Suprapubic skin (tissue), 4 donors: ENCODE measurements around the gene BCL2L15. TPM values are rescaled to one million over a fixed set of nuclear protein-coding genes. Genes with fewer than 3 reads are reported as not detected.

Experiments used
- DNase-seq, 2 donors: peaks; one replicate each; pipeline ENCODE4 v3.0.0-alpha.2; 2019; ENCODE audit warnings: low spot score in 2 of 2
- H3K27ac ChIP-seq: fragments of 200-600 bp; sonication (generic); one replicate; pipeline ENCODE4 v1.5.1; 2019
- H3K27me3 ChIP-seq: fragments of 200-600 bp; sonication (generic); one replicate; pipeline ENCODE4 v1.5.1; 2019
- H3K36me3 ChIP-seq: fragments of 200-600 bp; sonication (generic); one replicate; pipeline ENCODE4 v1.5.1; 2019
- H3K4me1 ChIP-seq: fragments of 200-600 bp; sonication (generic); one replicate; pipeline ENCODE4 v1.5.1; 2019
- H3K4me3 ChIP-seq: fragments of 200-600 bp; sonication (generic); one replicate; pipeline ENCODE4 v1.5.1; 2019; ENCODE audit warnings: mild to moderate bottlenecking
- H3K9me3 ChIP-seq: fragments of 200-600 bp; sonication (generic); one replicate; pipeline ENCODE4 v1.5.1; 2019
- EP300 ChIP-seq: sonication (generic); formaldehyde crosslinking; IDR thresholded peaks from one replicate; pipeline ENCODE4 v1.6.1; 2017; ENCODE audit warnings: antibody characterized with exemption
- POLR2A ChIP-seq, 2 donors: fragments of 450-650 bp; IDR thresholded peaks; one replicate each; pipeline ENCODE4 v1.6.1; 2017; ENCODE audit warnings: antibody characterized with exemption in 2 of 2, mild to moderate bottlenecking in 2 of 2, moderate library complexity in 2 of 2
- POLR2AphosphoS5 ChIP-seq, 3 donors: sonication (generic); formaldehyde crosslinking; IDR thresholded peaks; one replicate each; pipeline ENCODE4 v1.6.1; 2017; ENCODE audit warnings: antibody characterized with exemption in 3 of 3
- WGBS: methylation state at CpG from one replicate; pipeline ENCODE4 v1.1.5; 2018; 5-methylcytosine and 5-hydroxymethylcytosine counted together
- total RNA-seq, 4 donors: library from RNA; depleted of rRNA; stranded (reverse); fragments of >200 nt; gene quantifications; one replicate each; pipeline ENCODE4 v1.1.0, GENCODE V29; 2016
- TF ChIP-seq, protein P1 (sequence below), 2 donors: fragments of 200-600 bp in 1 of 2; fragments of 450-650 bp in 1 of 2; sonication (generic) in 1 of 2; IDR thresholded peaks; one replicate each; pipeline ENCODE4 v1.5.1; 2016 to 2019; ENCODE audit warnings: antibody characterized with exemption in 2 of 2, mild to moderate bottlenecking in 1 of 2, moderate library complexity in 1 of 2

The BCL2L15 gene
- total RNA-seq, 4 donors from 2014 or later = 0.13 to 1.4 (median 0.45) TPM

DNA sequence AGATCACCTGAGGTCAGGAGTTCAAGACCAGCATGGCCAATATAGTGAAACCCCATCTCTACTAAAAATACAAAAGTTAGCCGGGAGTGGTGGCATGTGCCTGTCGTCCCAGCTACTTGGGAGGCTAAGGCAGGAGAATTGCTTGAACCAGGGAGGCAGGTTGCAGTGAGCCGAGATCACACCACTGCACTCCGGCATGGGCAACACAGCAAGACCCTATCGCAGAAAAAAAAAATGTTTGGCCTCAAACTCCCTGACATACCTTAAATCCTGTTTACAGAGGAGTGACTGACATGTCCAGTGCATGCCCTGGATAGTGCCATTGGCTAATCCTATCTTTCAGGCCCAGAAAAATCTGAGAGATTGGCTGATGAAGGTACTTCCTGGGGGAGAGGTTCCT lies 29.6 kb upstream of the BCL2L15 start:
- 95% methylated on average over 5 of the region's 5 CpGs for WGBS
- Histone ChIP-seq H3K9me3 (no peaks in the 10 kb centered on the region), H3K36me3 (peaks cover 3% of the 10 kb centered on the region), H3K27me3 (no peaks in the 10 kb centered on the region), H3K4me1 (peaks cover 3% of the 10 kb centered on the region), H3K27ac (no peak overlapping the region), H3K4me3 (no peak overlapping the region)
- TF ChIP-seq POLR2A (IDR thresholded peaks at IDR 0.05) = no peak
- DNase-seq = no peak

DNA sequence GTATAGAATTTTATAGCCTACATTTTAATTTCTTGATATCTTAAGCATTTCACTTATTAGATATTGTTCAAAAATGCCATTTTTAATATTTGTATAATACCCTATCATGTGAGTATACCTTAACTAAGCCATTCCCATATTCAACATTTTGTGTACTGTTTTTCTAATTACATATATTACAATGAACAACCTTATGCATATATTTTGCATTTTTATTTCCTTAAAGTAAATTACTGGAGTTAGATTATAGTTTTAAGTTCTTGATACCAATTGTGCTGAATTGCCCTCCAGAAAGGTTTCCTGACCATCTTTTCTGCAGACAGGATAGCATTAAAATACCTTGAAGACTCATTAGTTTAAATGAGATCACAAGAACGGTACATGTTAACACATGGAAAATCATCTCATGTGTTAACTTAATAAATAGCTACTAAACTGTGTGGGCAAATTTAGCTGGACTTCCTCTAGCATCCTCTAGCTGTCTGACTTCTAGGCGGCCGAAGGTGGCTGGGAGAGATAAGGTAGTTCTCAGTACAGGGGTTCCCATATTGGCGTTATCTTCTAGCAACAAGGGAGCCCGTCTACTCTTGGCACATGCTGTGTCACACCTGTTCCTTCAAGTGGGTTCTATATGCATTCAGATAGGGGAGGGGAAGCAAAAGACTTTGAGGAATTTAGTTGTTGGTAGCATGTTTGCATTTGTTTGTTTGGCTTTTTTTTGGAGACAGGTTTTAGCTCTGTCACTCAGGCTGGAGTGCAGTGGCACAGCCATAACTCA lies 26.7 kb upstream of the BCL2L15 start:
- WGBS = 88% methylated on average over 5 of the region's 5 CpGs
- H3K4me3 ChIP-seq = no peak overlapping the region
- no peak for TF ChIP-seq EP300
- no peak for TF ChIP-seq POLR2AphosphoS5 (IDR thresholded peaks at IDR 0.05)
- TF ChIP-seq POLR2A (IDR thresholded peaks at IDR 0.05) = no peak
- TF ChIP-seq, protein P1, sequence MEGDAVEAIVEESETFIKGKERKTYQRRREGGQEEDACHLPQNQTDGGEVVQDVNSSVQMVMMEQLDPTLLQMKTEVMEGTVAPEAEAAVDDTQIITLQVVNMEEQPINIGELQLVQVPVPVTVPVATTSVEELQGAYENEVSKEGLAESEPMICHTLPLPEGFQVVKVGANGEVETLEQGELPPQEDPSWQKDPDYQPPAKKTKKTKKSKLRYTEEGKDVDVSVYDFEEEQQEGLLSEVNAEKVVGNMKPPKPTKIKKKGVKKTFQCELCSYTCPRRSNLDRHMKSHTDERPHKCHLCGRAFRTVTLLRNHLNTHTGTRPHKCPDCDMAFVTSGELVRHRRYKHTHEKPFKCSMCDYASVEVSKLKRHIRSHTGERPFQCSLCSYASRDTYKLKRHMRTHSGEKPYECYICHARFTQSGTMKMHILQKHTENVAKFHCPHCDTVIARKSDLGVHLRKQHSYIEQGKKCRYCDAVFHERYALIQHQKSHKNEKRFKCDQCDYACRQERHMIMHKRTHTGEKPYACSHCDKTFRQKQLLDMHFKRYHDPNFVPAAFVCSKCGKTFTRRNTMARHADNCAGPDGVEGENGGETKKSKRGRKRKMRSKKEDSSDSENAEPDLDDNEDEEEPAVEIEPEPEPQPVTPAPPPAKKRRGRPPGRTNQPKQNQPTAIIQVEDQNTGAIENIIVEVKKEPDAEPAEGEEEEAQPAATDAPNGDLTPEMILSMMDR (IDR thresholded peaks at IDR 0.05) = no peak
- no peaks in the 10 kb centered on the region for H3K27me3 ChIP-seq
- H3K27ac ChIP-seq = no peak overlapping the region
- H3K36me3 ChIP-seq = peaks cover 25% of the 10 kb centered on the region
- no peaks in the 10 kb centered on the region for H3K9me3 ChIP-seq
- DNase-seq = no peak
- H3K4me1 ChIP-seq = peaks cover 3% of the 10 kb centered on the region

DNA sequence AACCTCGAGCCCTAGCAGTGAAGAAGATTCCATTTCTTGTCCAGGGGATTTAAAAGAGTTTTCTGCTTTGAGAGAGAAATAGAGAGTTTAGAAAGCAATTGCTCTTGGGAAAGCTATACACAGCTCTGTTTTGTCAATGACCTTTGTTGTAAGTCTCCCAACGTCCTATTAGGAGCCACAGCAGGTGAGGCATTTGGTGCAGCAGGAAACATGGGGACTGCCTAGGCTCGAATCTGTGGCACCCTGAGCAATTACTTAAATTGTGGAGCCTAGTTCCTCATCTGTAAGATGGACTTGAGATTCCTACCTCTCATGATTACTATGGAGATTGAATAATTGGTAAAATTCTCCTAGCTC lies 25.9 kb upstream of the BCL2L15 start:
- WGBS = 58% methylated on average over 3 of the region's 3 CpGs
- H3K4me3 ChIP-seq = no peak overlapping the region
- no peak for DNase-seq
- no peak for TF ChIP-seq POLR2AphosphoS5 (IDR thresholded peaks at IDR 0.05)
- no peak for TF ChIP-seq EP300
- TF ChIP-seq, protein P1 (IDR thresholded peaks at IDR 0.05) = no peak
- no peak for TF ChIP-seq POLR2A (IDR thresholded peaks at IDR 0.05)
- peaks cover 3% of the 10 kb centered on the region for H3K4me1 ChIP-seq
- peak overlapping the region; percentile 1 for H3K27ac ChIP-seq
- H3K9me3 ChIP-seq = no peaks in the 10 kb centered on the region
- H3K36me3 ChIP-seq = peaks cover 32% of the 10 kb centered on the region
- H3K27me3 ChIP-seq = no peaks in the 10 kb centered on the region

DNA sequence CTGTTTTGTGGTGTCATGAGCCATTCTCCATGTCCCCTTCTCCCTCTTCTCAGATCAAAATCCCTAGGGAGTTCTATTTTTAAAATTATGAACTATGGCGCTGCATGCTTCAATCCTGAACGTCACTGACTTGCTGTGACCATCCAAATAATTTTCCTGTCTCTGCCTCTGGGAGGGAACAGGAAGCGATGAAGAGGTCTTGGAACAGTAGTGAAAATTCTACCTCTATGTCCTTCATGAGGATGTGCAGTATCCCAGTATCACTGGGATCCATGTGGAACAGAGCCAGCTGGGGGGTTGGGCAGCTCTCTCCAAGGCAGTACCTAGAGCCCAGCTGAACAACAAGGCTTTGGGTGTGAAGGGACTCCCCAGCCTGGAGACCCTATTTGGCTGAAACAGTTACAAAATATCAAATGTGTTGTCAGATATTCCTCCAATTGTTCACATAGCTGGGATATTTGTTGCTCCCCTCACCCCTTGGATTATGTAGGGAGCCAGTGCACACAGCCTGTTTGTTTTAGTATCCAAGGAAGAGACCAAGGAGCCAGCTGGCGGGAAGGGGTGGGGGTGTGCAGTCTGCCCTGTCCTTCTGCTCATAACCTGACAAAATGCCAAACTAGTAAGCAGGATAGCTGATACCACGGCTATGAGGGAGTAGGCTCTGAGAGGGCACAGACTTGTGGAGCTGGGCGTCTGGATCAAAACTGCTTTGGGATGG lies 25.4 kb upstream of the BCL2L15 start:
- no peaks in the 10 kb centered on the region for H3K27me3 ChIP-seq
- TF ChIP-seq, protein P1 (IDR thresholded peaks at IDR 0.05) = no peak
- TF ChIP-seq EP300 (no peak), POLR2A (IDR thresholded peaks at IDR 0.05) (no peak), POLR2AphosphoS5 (IDR thresholded peaks at IDR 0.05) (no peak)
- no peak for DNase-seq
- no peaks in the 10 kb centered on the region for H3K9me3 ChIP-seq
- H3K27ac ChIP-seq = peak overlapping the region; percentile 1
- H3K4me1 ChIP-seq = peaks cover 3% of the 10 kb centered on the region
- H3K36me3 ChIP-seq = peaks cover 37% of the 10 kb centered on the region
- WGBS = 58% methylated on average over 6 of the region's 6 CpGs
- H3K4me3 ChIP-seq = no peak overlapping the region

DNA sequence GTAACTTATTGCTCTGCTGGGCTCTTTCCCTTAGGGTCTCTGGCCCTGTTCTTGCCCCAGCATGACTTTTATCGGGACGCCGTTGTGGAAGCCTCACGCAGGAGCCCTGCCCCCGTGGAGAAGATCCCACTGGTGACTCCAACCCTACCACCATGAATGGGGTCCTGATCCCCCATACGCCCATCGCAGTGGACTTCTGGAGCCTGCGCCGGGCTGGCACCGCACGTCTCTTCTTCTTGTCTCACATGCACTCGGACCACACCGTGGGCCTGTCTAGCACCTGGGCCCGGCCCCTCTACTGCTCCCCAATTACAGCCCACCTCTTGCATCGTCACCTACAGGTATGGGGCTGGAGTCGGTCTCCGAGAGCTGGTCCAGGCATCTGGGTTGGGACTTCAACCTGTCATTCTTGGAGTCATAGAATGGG lies 18.1 kb upstream of the BCL2L15 start:
- under 1% methylated on average over 17 of the region's 17 CpGs for WGBS
- H3K36me3 ChIP-seq = peaks cover 39% of the 10 kb centered on the region
- DNase-seq = no peak
- TF ChIP-seq EP300 (no peak), POLR2AphosphoS5 (IDR thresholded peaks at IDR 0.05) (no peak), POLR2A (IDR thresholded peaks at IDR 0.05) (no peak)
- TF ChIP-seq, protein P1 (IDR thresholded peaks at IDR 0.05) = no peak
- H3K4me1 ChIP-seq = peaks cover 25% of the 10 kb centered on the region
- no peaks in the 10 kb centered on the region for H3K27me3 ChIP-seq
- H3K4me3 ChIP-seq = peak overlapping the region; percentile 68
- peak overlapping the region; percentile 94 for H3K27ac ChIP-seq
- H3K9me3 ChIP-seq = no peaks in the 10 kb centered on the region
